Sigmoid colon (tissue), 4 donors: Measurements from ENCODE around the gene CTIF.

Experiments used
- EP300 ChIP-seq, 4 donors: sonication (generic); formaldehyde crosslinking; IDR thresholded peaks; one replicate each; pipeline ENCODE4 v1.6.1; 2017; ENCODE audit warnings: antibody characterized with exemption in 4 of 4
- TF ChIP-seq, protein P1 (sequence below), 4 experiments: fragments of 450-650 bp in 3 of 4; fragments of 200-600 bp in 1 of 4; IDR thresholded peaks; one replicate each; pipeline ENCODE4 v1.5.1; 2016 to 2019; ENCODE audit warnings: antibody characterized with exemption in 4 of 4, mild to moderate bottlenecking in 3 of 4, moderate library complexity in 2 of 4

DNA sequence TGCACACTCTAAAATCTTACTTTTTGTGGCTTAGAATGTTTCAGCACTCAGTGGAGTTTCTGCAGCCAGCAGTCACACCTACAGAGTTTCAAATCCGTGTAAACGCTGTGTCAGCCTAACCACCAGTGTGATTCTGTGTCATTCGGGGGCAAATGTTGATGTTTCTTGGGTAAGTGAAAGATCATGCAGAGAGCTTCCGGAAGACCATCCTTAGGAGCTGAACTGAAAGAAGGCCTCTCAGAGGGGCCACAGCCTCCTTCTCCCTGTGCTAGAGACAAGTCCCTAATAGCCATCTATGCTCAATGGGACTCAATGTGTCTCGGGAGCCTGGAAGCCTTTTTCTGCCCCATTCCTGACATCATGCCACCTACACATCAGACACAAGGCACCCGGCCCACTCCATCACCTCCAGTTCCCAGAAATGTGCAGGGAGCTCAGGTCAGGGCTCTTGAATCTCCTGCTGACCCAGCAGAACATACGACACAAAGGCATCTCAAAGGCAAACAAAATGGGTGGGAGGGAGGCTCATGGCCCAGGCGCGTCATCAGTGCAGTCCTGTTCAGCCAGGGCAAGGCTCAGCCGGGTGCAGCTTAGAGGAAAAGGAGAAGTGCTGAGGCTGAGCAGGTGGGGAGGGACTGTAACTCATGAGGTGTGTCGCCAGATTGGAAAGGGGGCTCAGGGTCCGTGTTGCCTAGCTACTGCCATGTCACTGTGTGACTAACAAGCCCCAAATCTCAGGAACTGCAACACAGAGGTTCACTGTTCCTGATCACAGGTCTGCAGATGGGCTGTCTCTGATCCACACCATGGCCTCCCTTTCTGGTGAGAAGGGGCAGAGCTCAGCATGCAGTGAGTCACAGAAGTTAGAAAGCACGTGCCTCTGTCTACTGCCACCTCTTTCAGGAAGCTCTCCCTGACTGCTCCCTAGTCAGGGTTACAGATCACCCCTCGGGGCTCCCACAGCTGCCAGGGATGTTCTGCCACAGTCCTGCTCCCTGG lies 329.9 kb downstream of the CTIF start:
- no peak for TF ChIP-seq EP300 (IDR thresholded peaks at IDR 0.05)
- TF ChIP-seq, protein P1, sequence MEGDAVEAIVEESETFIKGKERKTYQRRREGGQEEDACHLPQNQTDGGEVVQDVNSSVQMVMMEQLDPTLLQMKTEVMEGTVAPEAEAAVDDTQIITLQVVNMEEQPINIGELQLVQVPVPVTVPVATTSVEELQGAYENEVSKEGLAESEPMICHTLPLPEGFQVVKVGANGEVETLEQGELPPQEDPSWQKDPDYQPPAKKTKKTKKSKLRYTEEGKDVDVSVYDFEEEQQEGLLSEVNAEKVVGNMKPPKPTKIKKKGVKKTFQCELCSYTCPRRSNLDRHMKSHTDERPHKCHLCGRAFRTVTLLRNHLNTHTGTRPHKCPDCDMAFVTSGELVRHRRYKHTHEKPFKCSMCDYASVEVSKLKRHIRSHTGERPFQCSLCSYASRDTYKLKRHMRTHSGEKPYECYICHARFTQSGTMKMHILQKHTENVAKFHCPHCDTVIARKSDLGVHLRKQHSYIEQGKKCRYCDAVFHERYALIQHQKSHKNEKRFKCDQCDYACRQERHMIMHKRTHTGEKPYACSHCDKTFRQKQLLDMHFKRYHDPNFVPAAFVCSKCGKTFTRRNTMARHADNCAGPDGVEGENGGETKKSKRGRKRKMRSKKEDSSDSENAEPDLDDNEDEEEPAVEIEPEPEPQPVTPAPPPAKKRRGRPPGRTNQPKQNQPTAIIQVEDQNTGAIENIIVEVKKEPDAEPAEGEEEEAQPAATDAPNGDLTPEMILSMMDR (IDR thresholded peaks at IDR 0.05) = no peak
